Stomach (tissue), 4 donors: Measurements from ENCODE around the gene LIG3.

Experiments
- CTCF ChIP-seq, 7 experiments: fragments of 450-650 bp in 4 of 7; fragments of 200-600 bp in 3 of 7; sonication (generic) in 3 of 7; IDR thresholded peaks; one replicate each; pipeline ENCODE4 v1.5.1; 2016 to 2019; ENCODE audit warnings: antibody characterized with exemption in 7 of 7, control low read depth in 2 of 7, mild to moderate bottlenecking in 1 of 7
- EP300 ChIP-seq: sonication (generic); formaldehyde crosslinking; IDR thresholded peaks from one replicate; pipeline ENCODE4 v1.6.1; 2017; ENCODE audit warnings: antibody characterized with exemption

- TF ChIP-seq EP300 (no peak), CTCF (IDR thresholded peaks at IDR 0.05) (no peak)
Observed at GRCh38 chr17:34988644-34989043, 8.3 kb downstream of the LIG3 start.
